Mucosa of gallbladder (tissue), 1 donor: ENCODE measurements around the gene LMBR1. TPM values are rescaled to one million over a fixed set of nuclear protein-coding genes. Genes with fewer than 3 reads are reported as not detected.
"Not testable (repeated sequence)": the region's sequence is repeated elsewhere in the genome, so short reads cannot be mapped to it uniquely, and the experiment has no call there.

Experiments
- DNase-seq: peaks from one replicate; pipeline ENCODE4 v3.0.0-alpha.2; 2020; ENCODE audit warnings: low spot score
- total RNA-seq: library from RNA; stranded (reverse); gene quantifications from one replicate; pipeline ENCODE4 v1.2.1, GENCODE V29; 2021
- donor health status: DM: no; HTN: no; CAD: no.

Gene LMBR1
- total RNA-seq, 1 donor from 2014 or later: 51.4 TPM

GRCh38 chr7:156848979-156849378 lies 44.0 kb downstream of the LMBR1 start:
- DNase-seq: no peak

- no peak for DNase-seq
Observed at GRCh38 chr7:156845379-156846101, 47.4 kb downstream of the LMBR1 start.

- not testable (repeated sequence) for DNase-seq
Observed at GRCh38 chr7:156843582-156843981, 49.4 kb downstream of the LMBR1 start.

GRCh38 chr7:156843157-156843556 lies 49.8 kb downstream of the LMBR1 start:
- DNase-seq: no peak

GRCh38 chr7:156842740-156843140 lies 50.2 kb downstream of the LMBR1 start:
- no peak for DNase-seq

GRCh38 chr7:156842317-156842716 lies 50.7 kb downstream of the LMBR1 start:
- DNase-seq: no peak

- no peak for DNase-seq
Observed at GRCh38 chr7:156841497-156841896, 51.5 kb downstream of the LMBR1 start.

GRCh38 chr7:156840134-156840533 lies 52.8 kb downstream of the LMBR1 start:
- DNase-seq: no peak

- no peak for DNase-seq
Observed at GRCh38 chr7:156836443-156836842, 56.5 kb downstream of the LMBR1 start.

GRCh38 chr7:156834462-156834861 lies 58.5 kb downstream of the LMBR1 start:
- no peak for DNase-seq

- DNase-seq: no peak
Observed at GRCh38 chr7:156833312-156833711, 59.7 kb downstream of the LMBR1 start.

GRCh38 chr7:156832195-156832877 lies 60.6 kb downstream of the LMBR1 start:
- DNase-seq: no peak

GRCh38 chr7:156829669-156830336 lies 63.2 kb downstream of the LMBR1 start:
- no peak for DNase-seq

- DNase-seq: no peak
Observed at GRCh38 chr7:156827587-156828203, 65.3 kb downstream of the LMBR1 start.

- no peak for DNase-seq
Observed at GRCh38 chr7:156823435-156823834, 69.5 kb downstream of the LMBR1 start.

- no peak for DNase-seq
Observed at GRCh38 chr7:156820445-156821063, 72.4 kb downstream of the LMBR1 start.

GRCh38 chr7:156819733-156820295 lies 73.2 kb downstream of the LMBR1 start:
- no peak for DNase-seq

- DNase-seq: no peak
Observed at GRCh38 chr7:156818133-156818532, 74.8 kb downstream of the LMBR1 start.

- no peak for DNase-seq
Observed at GRCh38 chr7:156816943-156817572, 75.9 kb downstream of the LMBR1 start.

GRCh38 chr7:156811706-156812105 lies 81.3 kb downstream of the LMBR1 start:
- no peak for DNase-seq

- DNase-seq: not testable (repeated sequence)
Observed at GRCh38 chr7:156803656-156804055, 89.3 kb downstream of the LMBR1 start.
